IMR-90 (cell line): Measurements from ENCODE around the gene NTM. TPM values are rescaled to one million over a fixed set of nuclear protein-coding genes. Genes with fewer than 3 reads are reported as not detected.

Experiments used
- ATAC-seq: fragments of 200-7000 bp; cut with Tn5 transposase; 2 replicates; pipeline ENCODE4 v1.9.1; 2020; ENCODE audit warnings: low read depth, mild to moderate bottlenecking, moderate library complexity
- BruUV-seq: library from RNA; stranded (reverse); fragments of 400-500 nt; replicated peaks from 2 replicates; lab custom pipeline; 2021; lab: Mats Ljungman, UMichigan
- CTCF ChIA-PET: fragments of 300-600 bp; formaldehyde crosslinking; extraction: SDS; loops from one replicate; lab custom pipeline; 2021; ENCODE audit warnings: antibody characterized with exemption; lab: Yijun Ruan, JAX
- POLR2A ChIA-PET: fragments of 300-600 bp; sonication (Branson Sonifier 250); formaldehyde crosslinking; loops from one replicate; lab custom pipeline; 2022; ENCODE audit warnings: antibody characterized with exemption; ENCODE audit not compliant: unreplicated experiment; lab: Charles Lee
- DNase-seq: peaks from one replicate; pipeline ENCODE4 v3.0.0; 2013
- H2AFZ ChIP-seq: replicated peaks from 2 replicates; pipeline ENCODE3; 2013; ENCODE audit warnings: low read length, mild to moderate bottlenecking; ENCODE audit not compliant: poor library complexity
- H2AK5ac ChIP-seq: 2 replicates; pipeline ENCODE4 v1.6.1; 2013; ENCODE audit warnings: low read depth, low read length, inconsistent platforms
- H2AK9ac ChIP-seq: replicated peaks from 2 replicates; pipeline ENCODE3; 2013; ENCODE audit warnings: mild to moderate bottlenecking, low read depth, low read length, moderate library complexity; ENCODE audit not compliant: poor library complexity
- H2BK120ac ChIP-seq: 2 replicates; pipeline ENCODE4 v1.6.1; 2013; ENCODE audit warnings: low read depth, low read length, inconsistent platforms
- H2BK15ac ChIP-seq: 3 replicates; pipeline ENCODE4 v1.6.1; 2013; ENCODE audit warnings: low read depth, low read length, inconsistent platforms
- H2BK20ac ChIP-seq: 2 replicates; pipeline ENCODE4 v1.6.1; 2013; ENCODE audit warnings: low read depth, mild to moderate bottlenecking, inconsistent platforms, low read length, moderate library complexity
- H2BK5ac ChIP-seq: 2 replicates; pipeline ENCODE4 v1.6.1; 2013; ENCODE audit warnings: mild to moderate bottlenecking, low read depth, low read length, inconsistent platforms; ENCODE audit not compliant: poor library complexity, severe bottlenecking
- H3K14ac ChIP-seq: replicated peaks from 2 replicates; pipeline ENCODE4 v1.6.1; 2013; ENCODE audit warnings: low read depth, low read length, inconsistent platforms
- H3K18ac ChIP-seq: 2 replicates; pipeline ENCODE4 v1.6.1; 2013; ENCODE audit warnings: low read depth, low read length, control low read depth
- H3K23ac ChIP-seq: 2 replicates; pipeline ENCODE4 v1.6.1; 2013; ENCODE audit warnings: low read depth, low read length, inconsistent platforms
- H3K27ac ChIP-seq: 2 replicates; pipeline ENCODE4 v1.5.1; 2013; ENCODE audit warnings: mild to moderate bottlenecking, control low read depth, low read length; ENCODE audit not compliant: insufficient read depth
- H3K27me3 ChIP-seq: 2 replicates; pipeline ENCODE4 v1.6.1; 2013; ENCODE audit warnings: low read length; ENCODE audit not compliant: control insufficient read depth, insufficient read depth
- H3K36me3 ChIP-seq: 2 replicates; pipeline ENCODE4 v1.6.1; 2013; ENCODE audit warnings: low read length, mixed read lengths; ENCODE audit not compliant: control insufficient read depth, insufficient read depth
- H3K4ac ChIP-seq: 2 replicates; pipeline ENCODE4 v1.6.1; 2013; ENCODE audit warnings: low read depth, low read length, inconsistent platforms
- H3K4me1 ChIP-seq: 2 replicates; pipeline ENCODE4 v1.6.1; 2013; ENCODE audit warnings: low read length, mixed read lengths; ENCODE audit not compliant: control insufficient read depth, insufficient read depth
- H3K4me2 ChIP-seq: 2 replicates; pipeline ENCODE4 v1.6.1; 2013; ENCODE audit warnings: low read depth, mild to moderate bottlenecking, control low read depth, low read length, moderate library complexity
- H3K4me3 ChIP-seq: 2 replicates; pipeline ENCODE4 v1.5.1; 2013; ENCODE audit warnings: low read depth, mild to moderate bottlenecking, control low read depth, low read length, moderate library complexity; ENCODE audit not compliant: insufficient read depth
- H3K56ac ChIP-seq: 2 replicates; pipeline ENCODE4 v1.6.1; 2013; ENCODE audit warnings: low read length, inconsistent platforms; ENCODE audit not compliant: insufficient read depth; ENCODE audit errors: extremely low read depth
- H3K79me1 ChIP-seq, 2 experiments: 2 replicates each; pipeline ENCODE4 v1.6.1; 2013; ENCODE audit warnings: low read length in 2 of 2, inconsistent platforms in 1 of 2, low read depth in 1 of 2
- H3K9ac ChIP-seq: 2 replicates; pipeline ENCODE4 v1.6.1; 2013; ENCODE audit warnings: low read depth, low read length, control low read depth
- H3K9me1 ChIP-seq: 2 replicates; pipeline ENCODE4 v1.6.1; 2013; ENCODE audit warnings: low read length, inconsistent platforms; ENCODE audit not compliant: insufficient read depth
- H3K9me3 ChIP-seq: 2 replicates; pipeline ENCODE4 v1.6.1; 2013; ENCODE audit warnings: low read length; ENCODE audit not compliant: control insufficient read depth, insufficient read depth
- H4K20me1 ChIP-seq: 2 replicates; pipeline ENCODE4 v1.6.1; 2013; ENCODE audit warnings: low read length, inconsistent platforms; ENCODE audit not compliant: insufficient read depth
- H4K5ac ChIP-seq: 2 replicates; pipeline ENCODE4 v1.6.1; 2013; ENCODE audit warnings: mild to moderate bottlenecking, low read depth, low read length, control low read depth
- H4K8ac ChIP-seq, 2 experiments: 2 replicates each; pipeline ENCODE4 v1.6.1; 2013; ENCODE audit warnings: low read depth in 2 of 2, low read length in 2 of 2, control low read depth in 1 of 2, inconsistent platforms in 1 of 2
- H4K91ac ChIP-seq: 2 replicates; pipeline ENCODE4 v1.6.1; 2013; ENCODE audit warnings: low read depth, low read length, inconsistent platforms; ENCODE audit not compliant: insufficient read depth
- BHLHE40 ChIP-seq: fragments of 150-350 bp; IDR thresholded peaks from 2 replicates; pipeline ENCODE4 v1.6.1; 2016; ENCODE audit warnings: mild to moderate bottlenecking, low read depth, low read length
- CEBPB ChIP-seq: IDR thresholded peaks from 2 replicates; pipeline ENCODE4 v1.6.1; 2012; ENCODE audit warnings: low read depth, low read length, improper control_type of control experiment
- CHD1 ChIP-seq: IDR thresholded peaks from 2 replicates; pipeline ENCODE4 v1.6.1; 2012; ENCODE audit warnings: low read depth, low read length, improper control_type of control experiment
- FOS ChIP-seq: fragments of 150-350 bp; IDR thresholded peaks from 2 replicates; pipeline ENCODE4 v1.6.1; 2016; ENCODE audit warnings: low read depth, low read length
- MAFK ChIP-seq: IDR thresholded peaks from 2 replicates; pipeline ENCODE4 v1.6.1; 2012; ENCODE audit warnings: low read depth, low read length, improper control_type of control experiment
- MAZ ChIP-seq: IDR thresholded peaks from 2 replicates; pipeline ENCODE4 v1.6.1; 2012; ENCODE audit warnings: low read depth, mild to moderate bottlenecking, low read length, improper control_type of control experiment, moderate library complexity, borderline replicate concordance
- MXI1 ChIP-seq: IDR thresholded peaks from 2 replicates; pipeline ENCODE4 v1.6.1; 2012; ENCODE audit warnings: low read depth, mild to moderate bottlenecking, low read length, moderate library complexity, borderline replicate concordance
- NFE2L2 ChIP-seq: fragments of 150-350 bp; IDR thresholded peaks from 2 replicates; pipeline ENCODE4 v1.6.1; 2016; ENCODE audit warnings: low read depth, mild to moderate bottlenecking, low read length
- POLR2A ChIP-seq: IDR thresholded peaks from 2 replicates; pipeline ENCODE4 v1.6.1; 2012; ENCODE audit warnings: mild to moderate bottlenecking, low read depth, low read length
- RAD21 ChIP-seq: IDR thresholded peaks from 2 replicates; pipeline ENCODE4 v1.6.1; 2012; ENCODE audit warnings: low read length, improper control_type of control experiment
- RCOR1 ChIP-seq: IDR thresholded peaks from 2 replicates; pipeline ENCODE4 v1.6.1; 2012; ENCODE audit warnings: mild to moderate bottlenecking, low read length, improper control_type of control experiment; ENCODE audit not compliant: insufficient replicate concordance
- RFX5 ChIP-seq: IDR thresholded peaks from 2 replicates; pipeline ENCODE4 v1.8.0; 2012; ENCODE audit warnings: low read depth, mild to moderate bottlenecking, low read length, moderate library complexity
- SMC3 ChIP-seq: fragments of 150-350 bp; IDR thresholded peaks from 2 replicates; pipeline ENCODE4 v1.6.1; 2016; ENCODE audit warnings: low read depth, mild to moderate bottlenecking, antibody characterized with exemption, low read length, moderate library complexity
- WGBS, 2 experiments: methylation state at CpG; one replicate each; pipeline versions ENCODE4 v1.1.5 to v1.1.7; 2013; ENCODE audit warnings: missing lambda C conversion rate in 2 of 2; ENCODE audit not compliant: insufficient read length in 1 of 2; ENCODE audit errors: extremely low coverage in 2 of 2; 5-methylcytosine and 5-hydroxymethylcytosine counted together
- dilution Hi-C: fragments of 300-500 bp; cut with HindIII; formaldehyde crosslinking; loops from one replicate; pipeline ENCODE4 v1.14.3; 2018; ENCODE audit warnings: low sequenced_read_pairs; ENCODE audit not compliant: unreplicated experiment
- in situ Hi-C: fragments of 300-500 bp; cut with MboI; formaldehyde crosslinking; loops from 3 replicates; pipeline ENCODE4 v1.14.3; 2019; ENCODE audit warnings: low sequenced_read_pairs, inconsistent platforms, mixed read lengths
- intact Hi-C: fragments of 100-400 bp; cut with micrococcal nuclease; formaldehyde crosslinking; loops from 2 replicates; pipeline ENCODE4 v1.10.0; 2022
- polyA plus RNA-seq, 3 experiments: library from polyadenylated mRNA; depleted of rRNA; stranded (reverse); fragments of >200 nt; gene quantifications; 2 replicates each; pipeline ENCODE4 v1.2.3, GENCODE V29; 2012; ENCODE audit warnings: low replicate concordance in 1 of 3
- total RNA-seq: library from RNA; depleted of rRNA; stranded (reverse); fragments of >200 nt; gene quantifications from 2 replicates; pipeline ENCODE4 v1.2.3, GENCODE V29; 2012
- TF ChIP-seq, protein P1 (sequence below): fragments of 150-350 bp; IDR thresholded peaks from 2 replicates; pipeline ENCODE4 v1.6.1; 2017; ENCODE audit warnings: mild to moderate bottlenecking, antibody characterized with exemption, low read length, low read depth

NTM gene
- total and polyA plus RNA-seq, 2 of the 4 experiments (the other 2 are of a cell fraction) = 19.5 to 25.5 TPM

DNA sequence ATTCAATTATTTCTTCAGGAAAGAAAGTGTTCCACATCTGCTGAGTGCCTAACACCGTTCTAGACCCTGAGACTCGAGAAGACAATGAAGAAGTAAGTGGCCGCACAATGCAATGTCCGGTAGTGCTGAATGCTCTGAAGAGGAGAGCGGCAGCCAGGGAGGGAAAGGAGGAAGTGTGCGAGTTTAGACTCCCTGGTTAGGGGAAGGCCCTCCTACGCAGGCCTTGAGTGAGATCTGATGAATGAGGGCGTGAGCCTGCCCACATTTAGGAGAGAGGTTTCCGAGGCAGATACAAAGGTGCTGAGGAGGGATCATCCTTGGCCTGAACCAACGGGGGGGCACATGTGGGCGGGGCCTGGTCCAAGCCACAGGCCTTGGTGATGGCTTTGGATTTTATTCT lies 558.6 kb downstream of the NTM start:
- TF ChIP-seq CHD1 (no peak), RAD21 (no peak), RCOR1 (no peak), MXI1 (no peak), BHLHE40 (no peak), FOS (no peak), POLR2A (no peak), MAFK (no peak), SMC3 (no peak), NFE2L2 (no peak), CEBPB (no peak), RFX5 (no peak), MAZ (no peak)
- TF ChIP-seq, protein P1, sequence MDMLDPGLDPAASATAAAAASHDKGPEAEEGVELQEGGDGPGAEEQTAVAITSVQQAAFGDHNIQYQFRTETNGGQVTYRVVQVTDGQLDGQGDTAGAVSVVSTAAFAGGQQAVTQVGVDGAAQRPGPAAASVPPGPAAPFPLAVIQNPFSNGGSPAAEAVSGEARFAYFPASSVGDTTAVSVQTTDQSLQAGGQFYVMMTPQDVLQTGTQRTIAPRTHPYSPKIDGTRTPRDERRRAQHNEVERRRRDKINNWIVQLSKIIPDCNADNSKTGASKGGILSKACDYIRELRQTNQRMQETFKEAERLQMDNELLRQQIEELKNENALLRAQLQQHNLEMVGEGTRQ = no peak
- CTCF ChIA-PET = no interaction called here
- ATAC-seq (no peak), DNase-seq (no peak)
- intact Hi-C loops = loop anchor here (5.0 kb wide), 1 partner anchor 88 kb away; no protein-coding TSS in a partner anchor
- Histone ChIP-seq H3K27me3 (no peaks in the 10 kb centered on the region), H3K4ac (no peak overlapping the region), H4K5ac (no peak overlapping the region), H2BK120ac (no peak overlapping the region), H3K18ac (no peak overlapping the region), H2AK5ac (peak overlapping the region; percentile 33; the same call in 1 of the 2 replicates), H4K91ac (no peak overlapping the region), H2BK5ac (no peak overlapping the region), H3K56ac (no peak overlapping the region), H3K27ac (no peak overlapping the region), H4K8ac (no peak overlapping the region), H3K14ac (no peak overlapping the region), H2AK9ac (no peak overlapping the region), H3K4me3 (no peak overlapping the region), H3K36me3 (no peaks in the 10 kb centered on the region), H2BK20ac (no peak overlapping the region), H4K20me1 (no peaks in the 10 kb centered on the region), H3K4me2 (no peak overlapping the region), H2BK15ac (no peak overlapping the region), H3K4me1 (peaks cover 2% of the 10 kb centered on the region), H3K79me1 (peaks cover 29 to 55% of the 10 kb centered on the region in 2 experiments), H3K9me3 (no peaks in the 10 kb centered on the region), H3K23ac (no peak overlapping the region), H2AFZ (peak overlapping the region; percentile 53), H3K9me1 (peaks cover 16% of the 10 kb centered on the region), H3K9ac (no peak overlapping the region)
- 66% methylated on average over 7 of the region's 11 CpGs; no CpG with 5 or more reads in 1 of the 2 experiments for WGBS, 2 experiments
- dilution Hi-C loops = no loop called here
- POLR2A ChIA-PET = no interaction called here
- BruUV-seq = no TSS peak
- in situ Hi-C loops = no loop called here
